Keratinocyte (primary cell): ENCODE data around the gene MYCBP2. TPM values are rescaled to one million over a fixed set of nuclear protein-coding genes. Genes with fewer than 3 reads are reported as not detected.

Experiments
- DNase-seq: peaks from one replicate; pipeline ENCODE4 v3.0.0-alpha.2; 2011; ENCODE audit warnings: low read depth, missing footprints, low spot score
- FAIRE-seq: peaks from 2 replicates; lab custom pipeline; 2011; peaks lifted over from hg19 to GRCh38; lab: Jason Lieb, UNC
- H2AFZ ChIP-seq: 2 replicates; pipeline ENCODE4 v1.6.0; 2012; ENCODE audit warnings: low read length, control low read depth, inconsistent platforms; ENCODE audit not compliant: control insufficient read depth
- H3K27ac ChIP-seq: 2 replicates; pipeline ENCODE4 v1.5.1; 2011; ENCODE audit warnings: low read length; ENCODE audit not compliant: control insufficient read depth, insufficient read depth
- H3K27me3 ChIP-seq: 3 replicates; pipeline ENCODE4 v1.6.0; 2011; ENCODE audit warnings: low read length; ENCODE audit not compliant: control insufficient read depth, insufficient read depth; ENCODE audit errors: extremely low read depth
- H3K36me3 ChIP-seq, 2 experiments: 2 replicates in 1 of 2; 3 replicates in 1 of 2; pipeline ENCODE4 v1.5.1; 2011; ENCODE audit warnings: low read length in 2 of 2, mild to moderate bottlenecking in 1 of 2; ENCODE audit not compliant: control insufficient read depth in 2 of 2, insufficient read depth in 2 of 2; ENCODE audit errors: extremely low read depth in 1 of 2
- H3K4me1 ChIP-seq: 3 replicates; pipeline ENCODE4 v1.5.1; 2011; ENCODE audit warnings: low read length; ENCODE audit not compliant: control insufficient read depth, insufficient read depth; ENCODE audit errors: extremely low read depth
- H3K4me2 ChIP-seq: 3 replicates; pipeline ENCODE4 v1.6.0; 2011; ENCODE audit warnings: low read depth, low read length; ENCODE audit not compliant: control insufficient read depth, insufficient read depth; ENCODE audit errors: extremely low read depth
- H3K4me3 ChIP-seq, 3 experiments: fragments of 200-600 bp in 1 of 3; sonication (generic) in 1 of 3; 2 replicates in 2 of 3; 3 replicates in 1 of 3; pipeline ENCODE4 v1.5.1; 2011 to 2016; ENCODE audit warnings: low read length in 3 of 3, mild to moderate bottlenecking in 3 of 3, control low read depth in 2 of 3, inconsistent platforms in 1 of 3, low read depth in 1 of 3, mixed read lengths in 1 of 3, mixed run types in 1 of 3, moderate library complexity in 1 of 3; ENCODE audit not compliant: control insufficient read depth in 2 of 3, insufficient read depth in 2 of 3; ENCODE audit errors: extremely low read depth in 1 of 3
- H3K79me2 ChIP-seq: 2 replicates; pipeline ENCODE4 v1.6.0; 2012; ENCODE audit warnings: low read length; ENCODE audit not compliant: control insufficient read depth, insufficient read depth
- H3K9ac ChIP-seq: 3 replicates; pipeline ENCODE4 v1.6.0; 2011; ENCODE audit warnings: low read length; ENCODE audit not compliant: control insufficient read depth, insufficient read depth; ENCODE audit errors: extremely low read depth
- H3K9me1 ChIP-seq: 3 replicates; pipeline ENCODE4 v1.6.0; 2011; ENCODE audit warnings: low read length; ENCODE audit not compliant: control insufficient read depth, insufficient read depth; ENCODE audit errors: extremely low read depth
- H3K9me3 ChIP-seq: 2 replicates; pipeline ENCODE4 v1.5.1; 2012; ENCODE audit warnings: low read depth, low read length; ENCODE audit not compliant: control insufficient read depth
- H4K20me1 ChIP-seq: 3 replicates; pipeline ENCODE4 v1.6.0; 2011; ENCODE audit warnings: low read length; ENCODE audit not compliant: control insufficient read depth, insufficient read depth; ENCODE audit errors: extremely low read depth
- EZH2 ChIP-seq: IDR thresholded peaks from one replicate; pipeline ENCODE4 v1.6.1; 2012; ENCODE audit warnings: inconsistent platforms, mild to moderate bottlenecking, low read length, moderate library complexity
- dilution Hi-C: fragments of 300-500 bp; cut with MboI; formaldehyde crosslinking; loops from one replicate; pipeline ENCODE4 v1.7.0; 2020; ENCODE audit warnings: low sequenced_read_pairs; ENCODE audit not compliant: extremely low pct_ligation_motif_present
- polyA plus RNA-seq, 5 experiments: library from polyadenylated mRNA; depleted of rRNA in 3 of 5; stranded (reverse) in 3 of 5; stranded (forward) in 1 of 5; unstranded in 1 of 5; fragments of >200 nt; gene quantifications; 1 replicate in 1 of 5; 2 replicates in 3 of 5; 3 replicates in 1 of 5; pipeline versions ENCODE4 v1.2.1 to v1.2.3, GENCODE V29; 2011 to 2012; ENCODE audit warnings: missing spikeins in 2 of 5, low read depth in 1 of 5, low replicate concordance in 1 of 5
- TF ChIP-seq, protein P1 (sequence below), 3 experiments: IDR thresholded peaks in 1 of 3; conservative IDR thresholded peaks in 1 of 3; optimal IDR thresholded peaks in 1 of 3; 2 replicates in 2 of 3; 3 replicates in 1 of 3; pipeline versions ENCODE3 to v1.5.1; 2011; ENCODE audit warnings: low read length in 3 of 3, mild to moderate bottlenecking in 3 of 3, moderate library complexity in 2 of 3, control low read depth in 1 of 3, inconsistent platforms in 1 of 3; ENCODE audit not compliant: insufficient read depth in 2 of 3; ENCODE audit errors: extremely low read depth in 1 of 3

MYCBP2 gene
- polyA plus RNA-seq, 1 donor (not counting 4 experiments of a cell fraction or from before 2014, with no cell fraction given) = 43.8 TPM

DNA sequence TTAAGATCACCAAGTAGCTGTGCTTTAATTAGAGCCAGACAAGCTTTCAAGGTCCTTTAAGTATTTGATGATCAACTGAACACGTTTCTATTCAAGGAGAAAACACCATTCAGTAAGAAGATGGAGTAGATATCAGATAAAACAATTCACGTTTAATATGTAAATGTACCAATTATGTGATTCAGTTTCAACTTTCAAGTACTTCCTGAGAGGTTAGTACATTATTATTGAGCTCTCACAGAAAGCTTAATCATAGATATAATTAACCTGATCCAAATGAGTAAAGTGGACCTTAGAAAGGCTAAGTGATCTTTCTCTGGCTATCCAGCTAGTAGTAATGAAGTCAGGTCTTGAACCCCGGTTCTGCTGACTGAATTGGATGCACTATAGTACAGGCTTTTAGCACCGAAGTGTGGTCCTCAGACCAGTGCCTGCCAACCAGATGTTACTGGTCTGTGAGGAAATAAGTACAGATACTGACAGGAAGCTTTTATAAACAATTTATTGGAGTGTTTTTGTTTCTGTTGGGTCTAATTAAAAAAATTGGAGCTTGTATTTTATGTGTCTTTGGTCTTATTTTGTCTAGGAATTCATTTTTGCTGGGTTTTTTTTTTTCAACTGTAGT, 324.8 kb downstream of the MYCBP2 start:
- TF ChIP-seq, protein P1, sequence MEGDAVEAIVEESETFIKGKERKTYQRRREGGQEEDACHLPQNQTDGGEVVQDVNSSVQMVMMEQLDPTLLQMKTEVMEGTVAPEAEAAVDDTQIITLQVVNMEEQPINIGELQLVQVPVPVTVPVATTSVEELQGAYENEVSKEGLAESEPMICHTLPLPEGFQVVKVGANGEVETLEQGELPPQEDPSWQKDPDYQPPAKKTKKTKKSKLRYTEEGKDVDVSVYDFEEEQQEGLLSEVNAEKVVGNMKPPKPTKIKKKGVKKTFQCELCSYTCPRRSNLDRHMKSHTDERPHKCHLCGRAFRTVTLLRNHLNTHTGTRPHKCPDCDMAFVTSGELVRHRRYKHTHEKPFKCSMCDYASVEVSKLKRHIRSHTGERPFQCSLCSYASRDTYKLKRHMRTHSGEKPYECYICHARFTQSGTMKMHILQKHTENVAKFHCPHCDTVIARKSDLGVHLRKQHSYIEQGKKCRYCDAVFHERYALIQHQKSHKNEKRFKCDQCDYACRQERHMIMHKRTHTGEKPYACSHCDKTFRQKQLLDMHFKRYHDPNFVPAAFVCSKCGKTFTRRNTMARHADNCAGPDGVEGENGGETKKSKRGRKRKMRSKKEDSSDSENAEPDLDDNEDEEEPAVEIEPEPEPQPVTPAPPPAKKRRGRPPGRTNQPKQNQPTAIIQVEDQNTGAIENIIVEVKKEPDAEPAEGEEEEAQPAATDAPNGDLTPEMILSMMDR (optimal IDR thresholded peaks at IDR 0.05 in 1 of 3, IDR thresholded peaks at IDR 0.05 in 1 of 3, conservative IDR thresholded peaks at IDR 0.05 in 1 of 3; ENCODE audit: extremely low read depth in 1 of 3, insufficient read depth in 2 of 3, low read length in 3 of 3) = no peak
- TF ChIP-seq EZH2 = no peak
- dilution Hi-C loops = no loop called here
- DNase-seq (no peak), FAIRE-seq (no peak)
- H3K27me3 ChIP-seq = no peaks in the 10 kb centered on the region
- peaks cover 8% of the 10 kb centered on the region for H3K79me2 ChIP-seq
- H3K4me1 ChIP-seq = no peaks in the 10 kb centered on the region
- H3K36me3 ChIP-seq = peaks cover 7 to 11% of the 10 kb centered on the region in 2 experiments
- H3K27ac ChIP-seq = no peak overlapping the region
- no peaks in the 10 kb centered on the region for H3K9me1 ChIP-seq
- no peak overlapping the region for H2AFZ ChIP-seq
- H4K20me1 ChIP-seq = no peaks in the 10 kb centered on the region
- no peak overlapping the region for H3K4me2 ChIP-seq
- no peak overlapping the region for H3K4me3 ChIP-seq
- H3K9me3 ChIP-seq = no peaks in the 10 kb centered on the region
- H3K9ac ChIP-seq = no peak overlapping the region

DNA sequence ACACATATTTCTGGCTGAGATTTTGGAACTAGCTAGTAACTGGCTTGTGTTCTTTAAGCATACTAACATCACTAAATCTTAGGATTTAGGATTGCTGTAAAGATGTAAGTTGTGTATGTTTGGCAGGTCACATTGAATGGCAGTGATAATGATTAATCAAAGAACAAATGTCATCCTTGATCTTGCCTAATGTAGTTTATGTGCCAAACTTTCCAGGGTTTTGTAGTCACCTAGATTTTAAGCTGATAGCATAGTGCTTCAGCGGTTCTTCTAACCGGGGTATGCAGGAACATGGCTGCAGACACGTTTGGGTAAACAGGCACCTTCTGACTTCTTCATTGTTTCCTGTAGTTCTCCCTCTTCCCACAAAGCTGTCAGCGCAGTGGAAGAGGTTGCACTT, 325.4 kb downstream of the MYCBP2 start:
- Histone ChIP-seq H3K36me3 (peaks cover 7 to 11% of the 10 kb centered on the region in 2 experiments), H4K20me1 (no peaks in the 10 kb centered on the region), H2AFZ (no peak overlapping the region), H3K9me1 (no peaks in the 10 kb centered on the region), H3K9me3 (no peaks in the 10 kb centered on the region), H3K4me3 (no peak overlapping the region), H3K79me2 (peaks cover 5% of the 10 kb centered on the region), H3K9ac (no peak overlapping the region), H3K4me1 (no peaks in the 10 kb centered on the region), H3K27ac (no peak overlapping the region), H3K27me3 (no peaks in the 10 kb centered on the region), H3K4me2 (no peak overlapping the region)
- no peak for DNase-seq
- dilution Hi-C loops = no loop called here
- peak; percentile 23 for FAIRE-seq
- TF ChIP-seq, protein P1 (optimal IDR thresholded peaks at IDR 0.05 in 1 of 3, IDR thresholded peaks at IDR 0.05 in 1 of 3, conservative IDR thresholded peaks at IDR 0.05 in 1 of 3; ENCODE audit: extremely low read depth in 1 of 3, insufficient read depth in 2 of 3, low read length in 3 of 3) = no peak
- no peak for TF ChIP-seq EZH2
